ENCODE results near the gene DNM3. TPM values are rescaled to one million over a fixed set of nuclear protein-coding genes. Genes with fewer than 3 reads are reported as not detected.

DNM3 gene
- total RNA-seq, 2 donors from 2014 or later: 1.7 to 2.3 TPM

GRCh38 chr1:171811672-171812071 lies 29.6 kb upstream of the DNM3 start:
- ATAC-seq: no peak
- intact Hi-C loops (cut with DNase I, micrococcal nuclease): no loop called here
- no peak for DNase-seq

DNA sequence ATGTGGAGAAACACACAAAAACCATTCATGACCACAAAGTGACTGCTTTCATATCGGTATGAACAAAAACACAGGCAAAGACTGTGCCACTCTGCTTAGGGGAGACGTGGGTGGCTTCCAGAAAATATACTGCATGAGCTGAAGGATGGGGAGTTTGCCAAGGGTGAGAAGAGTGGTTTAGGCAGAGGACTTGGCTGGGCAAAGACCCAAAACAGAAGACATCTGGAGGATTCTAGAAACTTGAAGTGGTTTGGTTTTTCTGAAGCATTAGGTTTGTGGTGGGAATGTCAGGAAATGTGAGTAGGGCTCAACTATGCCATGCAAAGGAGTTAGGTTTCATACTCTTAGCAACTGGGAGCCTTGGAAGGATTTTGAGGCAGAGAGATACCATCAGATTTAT lies 26.6 kb upstream of the DNM3 start:
- ATAC-seq: no peak
- no peak for DNase-seq
- intact Hi-C loops (cut with DNase I, micrococcal nuclease): no loop called here

GRCh38 chr1:171816300-171816901 lies 24.9 kb upstream of the DNM3 start:
- DNase-seq: no peak

DNA sequence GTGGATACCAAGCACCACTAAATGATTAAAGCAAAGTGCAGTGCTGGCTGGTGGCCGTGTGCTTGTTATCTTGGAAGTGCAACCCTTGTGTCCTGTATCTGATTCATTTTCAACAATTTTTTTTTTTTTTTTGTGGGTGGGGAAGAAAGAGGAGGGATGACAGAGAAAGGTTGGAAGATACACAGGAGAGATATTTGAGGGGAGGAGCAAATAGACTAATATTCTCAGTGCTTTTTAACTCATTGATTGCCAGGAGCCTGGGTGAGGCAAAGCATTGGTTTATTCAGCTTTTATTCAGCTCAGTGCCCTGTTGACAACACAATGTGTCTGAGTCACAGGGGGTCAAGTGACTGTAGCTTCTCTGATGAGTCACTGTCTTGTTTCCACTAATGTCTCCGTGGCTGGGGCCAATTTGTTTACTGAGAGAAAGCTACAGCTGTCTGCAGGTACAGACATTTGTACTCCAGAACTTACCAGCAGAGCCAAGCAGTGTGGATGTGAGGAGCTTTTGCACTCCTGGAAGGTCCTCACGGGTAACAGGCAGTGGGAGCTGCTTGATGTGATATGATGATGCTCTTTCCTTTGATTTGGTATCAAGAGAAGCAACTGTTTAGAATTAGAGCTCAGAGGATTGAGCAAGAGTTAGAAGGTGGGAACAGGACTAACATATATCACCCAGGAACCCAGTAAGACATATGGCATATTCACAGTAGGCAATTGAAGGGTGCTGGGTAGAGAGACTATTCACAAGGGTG lies 23.6 kb upstream of the DNM3 start:
- intact Hi-C loops (cut with DNase I, micrococcal nuclease): no loop called here
- DNase-seq: no peak
- no peak for ATAC-seq

More at GRCh38 chr1:171816300-171816901, 24.9 kb upstream of the DNM3 start:
- ATAC-seq: no peak
- intact Hi-C loops (cut with DNase I, micrococcal nuclease): no loop called here

DNA sequence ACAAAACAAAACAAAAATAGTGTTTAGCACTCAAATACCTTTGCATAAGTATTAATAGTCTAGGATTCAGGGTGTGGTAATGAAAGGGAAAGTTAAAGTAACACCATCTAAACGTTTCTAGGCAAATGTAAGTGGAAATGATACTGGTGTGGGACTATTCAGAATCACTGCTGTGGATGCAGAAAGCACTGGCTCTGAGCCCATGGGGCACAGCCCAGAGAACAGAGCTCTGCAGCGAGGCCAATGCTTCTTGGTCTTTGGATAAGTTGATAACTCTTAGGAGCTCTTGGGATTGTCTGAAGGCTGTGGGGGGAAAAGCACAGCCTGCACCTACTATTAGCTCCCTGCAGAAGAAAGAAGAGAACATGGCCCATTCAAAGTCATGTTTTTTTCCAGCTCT lies 21.4 kb upstream of the DNM3 start:
- ATAC-seq: no peak
- no peak for DNase-seq
- intact Hi-C loops (cut with DNase I, micrococcal nuclease): no loop called here

DNA sequence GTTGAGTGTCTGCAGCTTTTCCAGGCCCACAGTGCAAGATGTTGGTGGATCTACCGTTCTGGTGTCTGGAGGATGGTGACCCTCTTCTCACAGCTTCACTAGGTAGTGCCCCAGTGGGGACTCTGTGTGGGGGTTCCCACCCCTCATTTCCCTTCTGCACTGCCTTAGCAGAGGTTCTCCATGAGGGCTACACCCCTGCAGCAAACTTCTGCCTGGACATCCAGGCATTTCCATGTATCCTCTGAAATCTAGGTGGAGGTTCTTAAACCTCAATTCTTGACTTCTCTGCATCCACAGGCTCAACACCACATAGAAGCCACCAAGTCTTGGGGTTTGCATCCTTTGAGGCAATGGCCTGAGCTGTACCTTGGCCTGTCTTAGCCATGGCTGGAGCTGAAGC lies 14.3 kb upstream of the DNM3 start:
- intact Hi-C loops (cut with DNase I, micrococcal nuclease): no loop called here
- ATAC-seq (no peak), DNase-seq (no peak)

- ATAC-seq (no peak), DNase-seq (no peak)
- intact Hi-C loops (cut with DNase I, micrococcal nuclease): no loop called here
Measured at GRCh38 chr1:171828794-171829193, 12.5 kb upstream of the DNM3 start.

DNA sequence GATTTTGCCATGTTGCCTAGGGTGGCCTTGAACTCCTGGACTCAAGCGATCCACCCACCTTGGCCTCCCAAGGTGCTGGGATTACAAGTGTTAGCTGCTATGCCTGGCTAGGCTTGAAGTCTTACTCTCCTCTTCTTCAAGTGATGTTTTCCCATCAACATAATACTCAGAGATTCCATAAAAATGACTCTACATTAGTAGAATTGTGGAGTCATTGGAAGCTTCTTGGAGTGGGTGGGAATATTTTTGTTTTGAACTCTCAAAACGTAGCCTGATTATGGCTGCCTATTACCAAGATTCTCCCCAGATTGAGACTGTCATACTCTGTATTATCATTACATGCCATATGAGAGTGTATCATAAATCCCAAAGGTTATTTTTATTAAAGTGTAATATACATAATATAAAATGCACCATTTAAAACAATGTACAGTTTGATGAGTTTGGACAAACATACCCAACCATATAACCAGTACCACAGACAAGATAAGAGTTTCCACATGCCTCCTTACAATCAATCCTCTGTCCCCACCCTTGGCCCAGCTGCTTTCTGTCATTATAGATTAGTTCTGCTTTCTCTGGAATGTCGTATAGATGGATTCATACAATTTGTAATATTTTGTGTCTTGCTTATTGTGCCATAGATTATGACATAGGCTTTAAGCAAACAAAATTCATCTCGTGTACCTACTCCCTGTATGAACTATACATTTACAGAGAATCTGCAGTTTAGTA lies 8.0 kb upstream of the DNM3 start:
- DNase-seq (no peak), ATAC-seq (no peak)
- intact Hi-C loops (cut with DNase I, micrococcal nuclease): no loop called here

- intact Hi-C loops (cut with DNase I, micrococcal nuclease): no loop called here
- no peak for DNase-seq
Measured at GRCh38 chr1:171834821-171835220, 6.5 kb upstream of the DNM3 start.

GRCh38 chr1:171835891-171836290 lies 5.4 kb upstream of the DNM3 start:
- ATAC-seq: no peak
- intact Hi-C loops (cut with DNase I, micrococcal nuclease): no loop called here
- no peak for DNase-seq

More at GRCh38 chr1:171834821-171835220, 6.5 kb upstream of the DNM3 start:
- no peak for ATAC-seq

DNA sequence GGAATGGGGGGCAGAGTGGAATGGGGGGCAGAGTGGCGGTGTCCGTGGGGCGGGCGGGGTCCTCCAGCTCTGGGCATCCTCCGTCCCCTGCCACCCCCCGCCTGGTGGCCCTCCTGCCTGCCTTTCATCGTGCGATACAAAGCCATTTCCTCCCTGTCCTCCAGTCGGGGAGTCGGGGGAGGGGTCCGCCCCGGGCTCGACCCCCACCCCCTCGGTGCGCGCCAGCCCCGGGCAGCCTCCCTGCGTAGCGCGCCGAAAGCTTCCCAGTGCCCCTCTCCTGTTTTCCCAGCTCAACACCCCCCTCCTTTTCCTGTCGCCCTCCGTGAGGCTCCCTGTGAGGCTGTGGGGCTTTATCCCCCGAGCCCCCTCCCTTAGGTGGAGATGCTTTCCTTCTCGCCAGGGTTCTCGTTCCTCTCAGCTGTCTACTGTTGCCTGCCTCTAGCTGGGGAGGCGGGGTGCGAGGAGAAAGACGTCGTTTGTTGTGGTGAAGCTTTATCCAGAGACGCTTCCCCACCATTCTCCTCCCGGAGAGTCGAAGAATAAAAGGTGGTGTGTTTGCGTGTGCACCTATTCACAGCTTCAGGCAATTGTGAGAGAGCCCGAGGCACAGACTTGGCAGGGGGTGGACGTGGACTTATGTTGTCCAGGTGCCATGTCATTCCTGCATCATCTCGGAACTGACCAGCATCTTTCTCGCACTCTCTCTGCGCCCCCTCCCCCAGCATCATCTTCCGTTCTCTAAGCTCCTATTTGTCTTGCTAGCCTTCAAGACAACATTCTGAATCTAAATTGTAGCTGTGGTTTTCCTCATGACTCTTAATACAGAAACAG lies 848 bp downstream of the DNM3 start:
- ATAC-seq (peak; percentile 25), DNase-seq (peak; percentile 11 to 24)
- intact Hi-C loops (cut with DNase I, micrococcal nuclease): no loop called here

DNA sequence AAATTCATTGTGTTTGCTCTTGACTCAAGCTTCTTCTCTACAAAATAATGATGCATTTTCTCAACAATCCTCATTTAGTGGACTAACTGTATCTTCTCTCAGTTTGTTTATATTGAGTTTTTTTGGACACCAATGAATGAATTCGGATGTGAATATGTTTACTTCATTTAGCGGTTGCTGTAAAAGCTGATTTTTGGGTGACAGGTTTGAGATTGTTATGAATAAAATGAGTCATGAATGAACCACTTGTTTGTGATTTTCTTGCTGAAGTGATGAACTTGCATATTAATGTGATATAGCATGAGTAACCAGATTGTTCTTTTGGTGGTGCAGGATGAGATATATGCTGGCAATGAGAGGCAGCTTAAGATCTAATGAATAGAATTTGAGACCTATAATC lies 3.1 kb downstream of the DNM3 start:
- intact Hi-C loops (cut with DNase I, micrococcal nuclease): no loop called here
- DNase-seq: no peak
- no peak for ATAC-seq

DNA sequence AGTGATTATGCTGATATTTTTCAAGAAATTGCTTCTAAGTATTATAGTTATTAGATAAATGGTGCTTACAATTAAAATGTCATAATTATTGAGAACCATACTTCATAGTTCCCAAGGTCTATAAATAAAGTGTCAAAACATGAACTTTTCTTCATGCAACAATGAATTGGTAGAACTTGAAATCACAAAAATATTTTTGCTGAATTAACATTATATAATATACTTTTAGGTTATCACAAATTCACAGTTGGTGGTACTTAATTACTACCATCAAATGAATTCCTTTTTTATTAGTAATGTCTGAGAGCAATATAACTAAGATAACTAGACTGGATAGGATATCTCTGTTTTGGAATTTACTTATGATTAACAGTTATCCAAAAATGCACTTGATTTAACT lies 4.7 kb downstream of the DNM3 start:
- no peak for DNase-seq
- ATAC-seq: no peak
- intact Hi-C loops (cut with DNase I, micrococcal nuclease): no loop called here

DNA sequence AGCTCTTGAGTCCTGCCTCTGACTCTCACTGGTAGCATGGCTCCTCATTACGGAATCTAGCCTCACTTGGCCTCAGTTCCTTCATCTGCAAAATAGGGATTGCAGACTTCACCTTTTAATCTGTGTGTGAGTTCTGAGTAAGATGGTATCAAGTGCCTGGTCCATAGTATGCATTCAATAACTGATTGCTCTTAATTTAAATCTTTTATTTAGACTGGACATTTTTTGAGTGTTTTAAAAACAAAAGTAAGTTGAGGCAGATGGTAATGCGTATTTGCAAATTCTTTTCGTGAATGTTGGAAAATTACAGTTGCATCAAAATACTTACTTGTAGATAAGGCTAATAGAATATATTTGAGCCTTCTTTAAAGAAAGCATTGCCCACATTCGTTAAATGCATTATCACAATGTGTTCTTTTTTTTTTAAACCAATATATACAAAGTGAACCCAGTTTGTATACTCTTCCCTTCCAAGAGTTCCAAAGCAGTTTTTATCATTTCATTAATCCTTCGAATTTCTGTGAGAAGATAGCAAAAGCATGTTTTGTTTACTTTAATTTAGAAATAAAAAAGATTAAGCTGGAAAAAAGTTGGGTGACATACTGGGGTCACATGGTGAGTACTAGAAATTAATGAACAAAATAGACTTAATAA lies 8.1 kb downstream of the DNM3 start:
- intact Hi-C loops (cut with DNase I, micrococcal nuclease): no loop called here

DNA sequence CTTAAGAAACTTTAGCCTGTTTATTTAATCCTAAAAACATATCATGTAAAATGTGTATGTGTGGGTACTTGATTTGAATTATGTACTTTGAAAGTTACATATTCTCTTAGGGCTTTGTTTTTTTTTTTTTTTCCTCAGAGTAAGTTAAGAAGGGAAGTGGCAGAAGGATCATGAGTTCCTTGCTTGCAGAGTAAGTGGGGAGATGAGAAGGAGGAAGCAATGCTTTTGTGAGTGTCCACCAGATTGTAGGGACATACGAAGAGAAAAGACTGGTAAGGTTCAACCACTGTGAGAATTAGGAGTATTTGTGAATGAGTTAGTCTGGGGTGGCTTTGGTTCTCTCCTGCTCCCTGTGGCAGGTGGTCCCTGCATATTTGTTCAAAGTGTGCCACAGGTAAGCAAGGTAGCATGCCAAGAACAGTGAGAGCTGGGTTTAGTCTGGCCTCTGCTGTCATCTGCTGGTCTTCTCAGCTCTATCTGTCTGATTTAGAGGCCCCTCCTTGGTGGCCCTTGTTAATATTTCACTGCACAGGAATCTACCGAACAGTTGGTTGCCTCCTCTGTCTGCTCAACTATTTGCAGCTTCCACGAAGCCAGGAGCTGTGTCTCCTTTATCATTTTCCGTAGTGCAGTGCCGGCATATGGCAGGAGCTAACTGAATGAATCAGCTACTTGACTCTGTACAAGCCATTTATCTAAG lies 9.5 kb downstream of the DNM3 start:
- intact Hi-C loops (cut with DNase I, micrococcal nuclease): no loop called here
- no peak for ATAC-seq

More for the DNA sequence above, 8.1 kb downstream of the DNM3 start:
- DNase-seq (no peak), ATAC-seq (no peak)

DNA sequence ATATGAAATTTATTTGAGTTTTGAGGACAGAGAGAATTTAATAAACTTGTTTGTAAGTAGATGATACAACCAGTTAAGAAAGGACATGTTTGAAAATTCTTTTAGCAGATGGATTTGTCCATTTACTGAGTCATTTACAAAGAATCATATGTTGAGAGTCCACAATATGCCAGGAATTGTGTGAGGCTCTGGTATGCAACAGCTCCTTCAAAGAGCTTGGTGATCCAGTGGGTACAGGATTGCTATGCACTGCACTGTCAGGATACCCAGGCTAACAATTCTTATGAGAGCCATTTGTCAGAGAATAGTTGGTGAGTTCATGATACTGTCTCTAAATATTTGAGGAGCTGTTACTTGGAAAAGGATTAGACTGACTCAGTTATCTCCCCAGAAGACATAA lies 11.0 kb downstream of the DNM3 start:
- ATAC-seq (no peak), DNase-seq (no peak)
- intact Hi-C loops (cut with DNase I, micrococcal nuclease): no loop called here

More for the DNA sequence above, 9.5 kb downstream of the DNM3 start:
- no peak for DNase-seq

DNA sequence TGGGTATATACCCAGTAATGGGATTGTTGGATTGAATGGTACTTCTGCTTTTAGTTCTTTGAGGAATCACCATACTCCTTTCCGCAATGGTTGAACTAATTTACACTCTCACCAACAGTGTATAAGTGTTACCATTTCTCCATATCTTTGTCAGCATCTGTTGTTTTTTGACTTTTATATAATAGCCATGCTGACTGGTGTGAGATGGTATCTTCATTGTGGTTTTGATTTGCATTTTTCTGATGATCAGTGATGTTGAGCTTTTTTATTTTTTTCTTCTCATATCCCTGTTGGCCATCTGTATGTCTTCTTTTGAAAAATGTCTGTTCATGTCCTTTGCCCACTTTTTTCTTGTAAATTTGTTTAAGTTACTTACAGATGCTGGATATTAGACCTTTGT lies 14.1 kb downstream of the DNM3 start:
- intact Hi-C loops (cut with DNase I, micrococcal nuclease): no loop called here
- DNase-seq (no peak), ATAC-seq (no peak)

GRCh38 chr1:171858696-171859095 lies 17.4 kb downstream of the DNM3 start:
- ATAC-seq: no peak
- intact Hi-C loops (cut with DNase I, micrococcal nuclease): no loop called here
- DNase-seq: no peak

Data from left colon (tissue), 2 donors.